Hematopoietic multipotent progenitor cell treated with erythropoietin and hydrocortisone succinate and interleukin-3 and kit ligand, for 8 days (in vitro differentiated cells): ENCODE results near the gene DNAJA4.
"Not testable (repeated sequence)": the region's sequence is repeated elsewhere in the genome, so short reads cannot be mapped to it uniquely, and the experiment has no call there.

Experiments used
- DNase-seq: peaks from one replicate; pipeline ENCODE4 v3.0.0-alpha.2; 2015

DNAJA4 gene

GRCh38 chr15:78244893-78245292, 19.5 kb upstream of the DNAJA4 start:
- peak; percentile 67 for DNase-seq

GRCh38 chr15:78245392-78245791, 19.0 kb upstream of the DNAJA4 start:
- DNase-seq, result peak; percentile 69

DNA sequence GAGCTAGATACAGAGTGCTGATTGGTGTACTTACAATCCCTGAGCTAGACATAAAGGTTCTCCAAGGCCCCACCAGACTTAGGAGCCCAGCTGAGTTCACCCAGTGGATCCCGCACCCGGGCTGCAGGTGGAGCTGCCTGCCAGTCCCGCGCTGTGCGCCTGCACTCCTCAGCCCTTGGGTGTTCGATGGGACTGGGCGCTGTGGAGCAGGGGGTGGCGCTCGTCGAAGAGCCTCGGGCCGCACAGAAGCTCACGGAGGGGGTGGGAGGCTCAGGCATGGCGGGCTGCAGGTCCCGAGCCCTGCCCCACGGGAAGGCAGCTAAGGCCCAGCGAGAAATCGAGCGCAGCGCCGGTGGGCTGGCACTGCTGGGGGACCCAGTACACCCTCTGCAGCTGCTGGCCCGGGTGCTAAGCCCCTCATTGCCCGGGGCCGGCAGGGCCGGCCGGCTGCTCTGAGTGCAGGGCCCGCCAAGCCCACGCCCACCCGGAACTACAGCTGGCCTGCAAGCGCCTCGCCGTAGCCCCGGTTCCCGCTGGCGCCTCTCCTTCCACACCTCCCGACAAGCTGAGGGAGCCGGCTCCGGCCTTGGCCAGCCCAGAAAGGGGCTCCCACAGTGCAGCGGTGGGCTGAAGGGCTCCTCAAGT, 18.3 kb upstream of the DNAJA4 start:
- not testable (repeated sequence) for DNase-seq

- DNase-seq, result peak; percentile 99
These were observed 16.5 kb upstream of the DNAJA4 start for GRCh38 chr15:78247911-78248310.

- no peak for DNase-seq
These were observed 15.2 kb upstream of the DNAJA4 start for GRCh38 chr15:78249131-78249530.

GRCh38 chr15:78251136-78251535, 13.2 kb upstream of the DNAJA4 start:
- DNase-seq, result no peak

- DNase-seq, result no peak
These were observed 8.8 kb upstream of the DNAJA4 start for GRCh38 chr15:78255421-78256043.

GRCh38 chr15:78256044-78256437, 8.3 kb upstream of the DNAJA4 start:
- no peak for DNase-seq

DNA sequence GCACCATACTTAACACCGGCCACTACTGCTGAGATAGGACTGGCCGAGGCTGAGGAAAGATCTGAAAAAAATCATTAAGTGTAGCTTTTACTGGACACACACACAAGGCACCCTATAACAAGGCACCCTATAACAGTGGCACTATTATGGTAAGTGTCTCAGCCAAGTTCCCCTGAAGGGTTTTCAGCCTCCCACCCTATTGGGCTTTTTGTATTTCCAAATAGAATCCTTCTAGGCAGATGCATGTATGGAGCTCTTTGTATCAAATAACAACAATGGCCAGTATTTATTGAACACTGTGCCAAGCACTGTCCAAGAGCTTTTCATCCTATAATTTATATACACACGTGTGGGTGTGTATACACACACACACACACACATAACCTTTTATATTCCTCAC, 6.7 kb upstream of the DNAJA4 start:
- no peak for DNase-seq

- DNase-seq, result no peak
These were observed 5.1 kb upstream of the DNAJA4 start for GRCh38 chr15:78259232-78259631.

DNA sequence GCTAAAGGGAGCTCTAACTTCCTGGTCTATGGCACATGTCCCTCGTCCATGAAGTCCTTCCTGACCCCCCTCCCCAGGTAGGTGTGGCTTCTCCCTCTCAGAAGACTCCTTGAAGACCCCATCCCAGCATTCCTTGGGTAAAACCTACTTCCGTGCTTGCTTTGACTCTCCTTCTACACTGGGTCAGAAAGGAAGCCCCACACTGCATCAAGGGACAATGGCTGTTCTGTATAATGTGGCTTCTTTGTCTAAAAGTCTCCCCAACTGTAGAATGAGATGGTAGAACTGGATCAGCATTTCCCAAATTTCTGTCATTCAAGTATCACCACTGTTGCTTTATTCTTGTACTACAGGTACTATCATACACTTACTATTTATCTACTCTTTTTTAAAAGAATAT, 3.9 kb upstream of the DNAJA4 start:
- no peak for DNase-seq

DNA sequence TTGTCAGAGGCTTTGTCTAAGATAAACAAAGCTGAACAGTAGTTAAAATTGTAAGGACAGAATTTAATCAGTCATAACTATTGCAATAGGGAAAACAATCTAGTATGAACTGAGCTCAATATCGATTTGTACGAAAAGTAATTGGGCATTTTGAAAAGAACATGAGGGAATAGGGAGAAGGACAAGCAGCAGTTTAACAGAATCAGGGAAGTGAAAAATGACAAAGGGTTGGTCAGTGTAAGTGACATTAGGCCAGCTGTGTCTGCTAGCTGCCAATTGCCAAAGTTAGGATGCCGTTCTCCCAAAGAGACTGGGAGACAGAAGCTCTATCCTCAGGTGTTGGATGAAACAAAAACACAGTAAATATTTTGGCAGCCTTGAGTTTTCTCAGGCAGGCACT, 3.3 kb upstream of the DNAJA4 start:
- DNase-seq, result no peak

- peak; percentile 97 for DNase-seq
These were observed 996 bp upstream of the DNAJA4 start for GRCh38 chr15:78263351-78263781.

DNA sequence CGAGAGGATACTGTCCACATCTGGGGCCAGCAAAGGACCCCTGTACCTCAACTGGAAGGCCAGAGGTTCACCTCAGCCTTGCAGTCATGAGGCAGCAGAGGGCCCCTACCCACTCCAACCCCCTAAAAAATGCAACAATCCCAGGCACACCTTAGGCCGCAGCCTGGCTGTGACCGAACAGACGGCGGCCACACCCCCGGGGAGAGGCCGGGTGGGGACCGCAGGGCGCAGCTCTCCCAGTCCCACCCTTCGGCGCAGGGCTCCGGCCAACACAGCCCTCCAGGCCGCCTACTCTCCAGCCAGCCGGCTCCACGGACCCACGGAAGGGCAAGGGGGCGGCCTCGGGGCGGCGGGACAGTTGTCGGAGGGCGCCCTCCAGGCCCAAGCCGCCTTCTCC, 457 bp upstream of the DNAJA4 start:
- DNase-seq, result peak; percentile 64

DNA sequence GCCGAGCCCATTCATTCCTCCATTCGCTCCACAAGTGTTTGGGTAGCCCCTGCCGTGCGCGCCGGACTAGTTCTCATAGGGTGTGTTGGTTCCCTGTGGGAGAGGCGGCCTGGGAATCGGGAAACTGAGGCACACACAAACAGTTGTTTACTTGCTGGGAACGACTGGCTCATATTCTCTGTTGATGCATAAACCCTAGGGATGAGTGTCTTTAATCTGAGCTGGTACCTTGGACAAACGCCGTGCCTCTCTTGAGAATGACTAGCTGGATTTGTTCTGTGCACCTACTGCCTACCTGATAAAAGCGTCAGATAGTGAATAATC, 737 bp downstream of the DNAJA4 start:
- DNase-seq, result no peak

DNA sequence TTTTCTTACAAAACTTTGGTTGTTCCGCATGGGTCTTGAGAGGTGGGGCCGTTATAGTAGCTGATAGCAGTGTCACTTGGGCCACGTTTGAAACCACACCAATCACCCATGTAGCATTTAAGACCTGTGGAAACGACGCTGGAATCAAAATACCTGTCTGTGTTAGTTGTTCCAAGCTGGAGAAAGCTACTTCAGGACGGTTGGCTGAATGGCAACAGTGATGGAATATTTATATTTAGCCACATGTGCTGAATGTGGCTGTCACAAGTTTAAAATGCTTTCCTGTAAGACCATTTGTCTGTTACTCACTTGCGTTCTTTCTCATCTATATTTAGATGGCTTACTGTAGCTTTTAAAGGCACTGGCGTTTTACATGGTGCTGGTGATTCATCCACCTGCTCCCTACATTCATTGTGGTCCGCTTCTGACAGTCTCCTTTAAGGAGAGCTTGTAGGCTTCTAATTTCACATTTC, 1.4 kb downstream of the DNAJA4 start:
- DNase-seq, result no peak

DNA sequence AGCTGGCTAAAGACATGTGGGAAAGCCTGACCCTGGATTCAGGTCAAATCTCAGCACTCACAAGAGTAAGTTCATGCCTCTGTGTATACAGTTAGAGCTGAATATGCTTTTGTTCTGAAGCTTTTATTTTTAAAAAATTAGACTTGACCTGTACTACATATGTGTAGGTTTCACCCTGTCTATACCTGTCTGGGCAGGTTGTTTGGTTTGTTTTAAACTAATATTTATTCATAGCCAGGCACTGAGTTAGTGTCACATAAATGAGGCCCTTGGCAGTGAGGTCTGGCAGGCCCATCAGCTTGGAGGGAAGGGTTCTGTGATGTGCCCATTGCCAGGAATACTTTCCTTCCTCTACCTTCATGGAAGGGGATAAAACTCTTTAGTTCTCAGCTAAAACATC, 1.9 kb downstream of the DNAJA4 start:
- DNase-seq, result no peak

GRCh38 chr15:78266806-78267205, 2.4 kb downstream of the DNAJA4 start:
- no peak for DNase-seq

GRCh38 chr15:78272316-78272715, 8.0 kb downstream of the DNAJA4 start:
- no peak for DNase-seq

GRCh38 chr15:78272776-78273175, 8.4 kb downstream of the DNAJA4 start:
- DNase-seq, result no peak

- DNase-seq, result no peak
These were observed 10.6 kb downstream of the DNAJA4 start for GRCh38 chr15:78274994-78275393.

DNA sequence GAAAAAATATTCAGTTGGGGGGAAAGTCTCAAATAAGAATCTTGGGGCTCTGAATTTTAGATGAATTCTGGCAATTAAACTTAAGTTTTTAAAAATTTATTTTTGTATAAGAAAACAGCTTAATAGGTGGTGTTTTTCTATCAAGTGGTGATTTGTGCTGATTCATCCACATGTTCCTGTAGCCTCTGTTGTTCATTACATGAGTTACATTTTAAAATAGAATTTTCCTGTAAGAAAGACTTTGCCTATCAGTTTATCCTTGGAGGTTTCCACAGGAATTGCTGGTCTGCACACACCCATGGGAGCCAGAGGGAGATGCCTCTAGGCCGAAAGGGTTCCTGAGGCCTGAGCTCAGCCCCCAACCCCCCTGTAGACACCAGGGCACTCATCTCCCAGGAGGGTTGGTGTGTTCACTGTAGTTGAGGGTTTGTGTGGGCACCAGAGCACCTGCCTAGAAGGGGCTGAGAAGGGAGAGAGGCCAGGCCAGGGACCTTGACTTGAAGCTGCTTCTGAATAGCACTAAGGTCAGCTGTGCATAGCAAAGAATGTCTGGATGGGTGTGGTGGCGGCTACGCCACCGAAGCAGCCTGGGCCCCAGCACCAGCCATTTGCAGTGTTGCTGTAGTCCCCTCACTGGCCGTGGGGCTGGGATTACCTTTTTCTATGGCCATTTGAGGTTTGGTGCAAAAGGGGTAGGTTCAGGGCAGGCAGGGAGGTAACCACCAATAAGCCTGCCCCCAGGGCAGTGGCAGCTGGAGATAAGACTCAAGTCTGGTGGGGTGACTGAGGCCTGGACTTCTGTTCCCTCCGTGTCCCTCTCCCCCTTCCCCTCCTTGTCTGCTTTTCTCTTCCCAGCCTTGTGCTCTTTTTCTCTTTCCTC, 11.9 kb downstream of the DNAJA4 start:
- DNase-seq, result peak; percentile 93

GRCh38 chr15:78280319-78281072, 16.1 kb downstream of the DNAJA4 start:
- DNase-seq, result no peak
